Cerebellar cortex (tissue), 1 donor: Measurements from ENCODE around the gene TMEM106A.
"Not testable (repeated sequence)": the region's sequence is repeated elsewhere in the genome, so short reads cannot be mapped to it uniquely, and the experiment has no call there.

Experiments used
- DNase-seq: peaks from one replicate; pipeline ENCODE4 v3.0.0-alpha.2; 2015; ENCODE audit warnings: low spot score

The TMEM106A gene

DNA sequence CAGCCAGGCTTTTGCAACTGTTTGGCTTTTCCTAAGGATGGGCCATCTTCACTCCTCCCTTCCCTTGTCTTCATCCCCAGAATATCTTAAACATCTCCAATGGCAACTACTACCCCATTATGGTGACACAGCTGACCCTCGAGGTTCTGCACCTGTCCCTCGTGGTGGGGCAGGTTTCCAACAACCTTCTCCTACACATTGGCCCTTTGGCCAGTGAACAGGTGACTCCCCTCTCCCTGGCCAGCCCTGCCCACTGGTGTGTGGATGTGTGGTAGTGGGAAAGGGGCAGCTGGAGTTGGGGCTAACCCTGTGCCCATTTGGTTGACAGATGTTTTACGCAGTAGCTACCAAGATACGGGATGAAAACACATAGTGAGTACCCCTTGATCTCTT lies 4.7 kb downstream of the TMEM106A start:
- DNase-seq: no peak

DNA sequence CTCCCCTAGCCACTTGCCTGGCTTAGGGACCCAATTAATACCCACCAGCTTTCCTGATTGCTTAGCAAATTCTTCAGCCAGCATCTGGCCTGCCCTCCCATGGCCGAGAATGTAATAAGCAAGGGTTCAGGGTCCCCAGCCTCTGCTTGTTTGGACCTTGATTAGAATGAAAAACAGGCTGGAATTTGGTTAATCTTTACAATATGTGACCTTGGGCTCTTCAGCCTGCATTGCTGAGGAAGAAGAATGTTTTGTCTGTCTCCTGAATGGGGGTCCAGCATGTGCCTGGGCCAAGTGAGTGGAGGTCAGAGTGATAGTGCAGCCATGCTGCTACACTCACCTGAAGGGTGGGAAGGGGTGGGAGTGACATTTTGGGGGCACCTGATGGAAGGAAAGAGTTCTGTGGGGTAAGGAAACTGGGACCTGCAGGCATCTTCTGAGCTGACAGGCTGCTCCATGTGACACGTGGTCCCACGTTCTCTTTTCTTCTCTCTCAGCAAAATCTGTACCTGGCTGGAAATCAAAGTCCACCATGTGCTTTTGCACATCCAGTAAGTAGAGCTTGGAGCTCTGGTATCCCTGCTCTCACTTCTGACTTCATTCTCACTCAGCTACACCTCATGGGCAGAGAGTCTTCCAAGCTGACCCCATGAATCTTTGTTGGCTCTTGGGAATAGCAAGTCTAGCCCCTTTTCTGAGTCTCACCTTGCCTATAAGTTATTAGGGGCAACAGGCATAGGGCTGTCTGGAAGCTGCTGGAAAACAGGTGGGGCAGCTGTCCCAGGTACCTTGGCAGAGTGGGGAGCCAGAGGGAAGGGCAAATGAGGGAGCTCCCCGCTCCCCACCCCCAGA lies 5.3 kb downstream of the TMEM106A start:
- no peak for DNase-seq

DNA sequence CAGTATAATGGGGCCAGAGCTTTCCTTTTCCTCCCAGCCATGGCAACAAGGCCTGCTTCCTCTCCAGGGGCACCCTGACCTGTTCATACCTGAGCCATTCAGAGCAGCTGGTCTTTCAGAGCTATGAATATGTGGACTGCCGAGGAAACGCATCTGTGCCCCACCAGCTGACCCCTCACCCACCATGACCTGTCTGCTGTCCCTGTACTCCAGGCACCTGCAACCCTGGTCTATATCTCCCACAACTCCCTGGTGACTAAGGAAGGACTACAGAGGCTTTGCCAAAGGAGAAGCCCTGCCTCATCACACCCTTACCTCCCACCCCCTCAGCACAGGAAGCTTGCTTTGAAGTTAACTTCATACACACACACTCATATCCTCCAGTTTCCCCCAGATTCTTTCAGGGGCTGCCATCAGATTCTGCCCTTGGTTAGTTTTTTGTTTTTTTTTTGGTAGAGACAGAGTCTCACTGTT lies 6.0 kb downstream of the TMEM106A start:
- no peak for DNase-seq

DNA sequence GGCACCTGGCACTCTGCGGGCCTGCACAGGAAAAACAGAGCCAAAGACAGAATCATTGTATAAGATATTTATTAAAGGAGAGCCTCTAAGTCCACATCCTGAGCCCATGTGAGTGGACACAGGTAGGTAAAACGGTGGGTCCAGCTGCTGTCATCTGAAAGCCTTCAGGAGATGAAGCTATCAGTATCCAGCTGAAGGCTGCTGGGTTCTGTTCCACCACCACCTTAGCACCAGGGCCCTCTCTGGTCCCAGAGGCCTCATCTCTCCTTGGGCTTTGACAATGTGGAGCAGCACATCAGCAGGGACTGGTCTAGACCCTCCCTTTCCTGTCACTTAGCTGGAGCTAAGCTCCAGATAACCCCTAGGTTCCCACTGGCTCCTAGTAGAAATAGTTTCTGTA lies 7.3 kb downstream of the TMEM106A start:
- DNase-seq: no peak

DNA sequence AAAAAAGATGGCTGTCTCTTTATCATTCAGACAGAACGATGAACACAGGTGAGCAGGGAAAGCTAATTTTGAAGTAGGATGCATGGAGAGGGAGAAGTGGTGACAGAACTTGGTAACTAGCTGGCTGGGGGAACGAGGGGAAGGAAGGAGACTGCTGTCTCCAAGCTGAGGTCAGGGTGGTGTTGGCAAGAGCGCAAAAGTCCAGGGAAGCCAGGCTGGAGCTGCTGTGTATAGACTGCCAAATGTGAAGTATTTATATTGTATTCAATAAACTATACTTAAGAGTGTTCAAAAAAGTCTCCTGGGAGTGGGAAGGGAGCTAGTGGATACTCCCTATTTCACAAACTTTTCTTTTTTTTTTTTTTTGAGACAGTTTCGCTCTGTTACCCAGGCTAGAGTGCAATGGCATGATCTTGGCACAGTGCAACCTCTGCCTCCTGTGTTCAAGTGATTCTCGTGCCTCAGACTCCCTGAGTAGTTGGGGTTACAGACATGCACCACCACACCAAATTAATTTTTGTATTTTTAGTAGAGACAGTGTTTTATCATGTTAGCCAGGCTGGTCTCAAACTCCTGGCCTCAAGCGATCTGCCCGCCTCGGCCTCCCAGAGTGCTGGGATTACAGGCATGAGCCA lies 8.2 kb downstream of the TMEM106A start:
- DNase-seq: no peak

DNA sequence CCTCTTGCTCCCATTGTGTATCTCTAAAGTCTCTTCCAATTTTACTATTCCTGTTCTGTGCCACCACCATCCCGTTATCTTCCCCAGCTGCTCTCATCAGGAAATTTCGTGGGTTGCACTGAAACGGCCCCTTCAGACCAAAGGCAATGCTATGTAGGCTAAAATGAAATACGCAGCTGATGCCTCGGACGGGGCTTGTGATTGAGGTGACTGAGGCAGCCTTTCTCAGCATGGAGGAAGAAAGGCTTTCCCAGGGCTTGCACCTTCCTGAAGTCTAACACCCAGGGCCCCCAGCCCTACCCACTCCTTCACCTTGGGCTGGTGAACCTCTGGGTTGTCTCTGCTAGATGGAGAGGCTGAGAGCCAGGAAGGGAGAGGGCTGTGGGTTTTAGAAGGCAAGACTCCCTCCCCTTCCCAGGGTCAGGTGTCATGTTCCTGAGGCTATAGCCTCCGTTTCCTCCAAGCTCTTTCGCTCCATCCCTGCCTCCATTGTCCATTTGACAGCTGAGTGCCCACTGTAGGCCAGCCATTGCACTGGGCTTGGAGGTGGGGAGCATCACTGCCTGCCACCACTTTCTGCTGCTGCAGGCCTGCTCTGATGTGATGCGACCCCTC lies 8.9 kb downstream of the TMEM106A start:
- DNase-seq: no peak

DNA sequence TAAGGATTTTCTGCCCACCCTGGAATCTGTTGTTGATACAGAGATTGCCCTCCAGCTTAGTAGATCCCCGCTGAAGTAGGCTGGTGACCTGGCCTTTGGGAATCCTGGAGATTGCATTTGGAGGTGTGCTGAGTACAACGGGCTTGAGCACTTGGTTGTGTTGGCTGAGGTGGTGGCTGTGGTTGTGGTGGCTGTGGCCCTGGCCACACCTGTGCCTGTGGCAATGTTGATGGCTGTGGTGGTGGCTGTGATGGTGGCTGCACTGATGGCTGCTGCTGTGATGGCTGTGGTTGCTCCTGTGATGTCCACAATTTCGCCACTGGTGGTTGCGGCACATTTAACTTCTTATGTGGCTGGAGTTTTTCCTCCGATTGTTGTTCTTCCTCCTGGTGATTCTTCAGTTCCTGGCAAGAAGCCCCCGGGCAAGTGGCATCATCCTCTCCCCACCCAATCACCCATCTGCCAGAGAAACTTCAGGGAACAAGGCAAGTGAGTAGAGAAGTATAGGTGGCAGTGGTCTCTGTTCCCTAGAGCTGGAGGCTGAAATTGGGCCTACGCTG lies 12.6 kb downstream of the TMEM106A start:
- DNase-seq: no peak

DNA sequence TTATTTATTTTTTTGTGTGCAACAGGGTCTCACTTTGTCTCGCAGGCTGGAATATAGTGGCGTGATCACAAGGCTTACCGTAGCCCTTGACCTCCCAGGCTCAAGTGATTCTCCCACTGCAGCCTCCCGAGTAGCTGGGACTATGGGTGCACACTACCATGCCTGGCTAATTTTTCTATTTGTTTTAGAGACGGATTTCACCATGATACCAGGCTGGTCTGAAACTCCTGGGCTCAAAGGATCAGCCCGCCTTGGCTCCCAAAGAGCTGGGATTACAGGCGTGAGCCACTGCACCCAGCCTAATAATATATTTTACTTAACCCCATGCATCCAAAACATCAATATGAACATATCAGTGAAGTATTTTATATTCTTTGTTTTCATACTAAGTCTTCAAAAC lies 14.7 kb downstream of the TMEM106A start:
- DNase-seq: no peak

DNA sequence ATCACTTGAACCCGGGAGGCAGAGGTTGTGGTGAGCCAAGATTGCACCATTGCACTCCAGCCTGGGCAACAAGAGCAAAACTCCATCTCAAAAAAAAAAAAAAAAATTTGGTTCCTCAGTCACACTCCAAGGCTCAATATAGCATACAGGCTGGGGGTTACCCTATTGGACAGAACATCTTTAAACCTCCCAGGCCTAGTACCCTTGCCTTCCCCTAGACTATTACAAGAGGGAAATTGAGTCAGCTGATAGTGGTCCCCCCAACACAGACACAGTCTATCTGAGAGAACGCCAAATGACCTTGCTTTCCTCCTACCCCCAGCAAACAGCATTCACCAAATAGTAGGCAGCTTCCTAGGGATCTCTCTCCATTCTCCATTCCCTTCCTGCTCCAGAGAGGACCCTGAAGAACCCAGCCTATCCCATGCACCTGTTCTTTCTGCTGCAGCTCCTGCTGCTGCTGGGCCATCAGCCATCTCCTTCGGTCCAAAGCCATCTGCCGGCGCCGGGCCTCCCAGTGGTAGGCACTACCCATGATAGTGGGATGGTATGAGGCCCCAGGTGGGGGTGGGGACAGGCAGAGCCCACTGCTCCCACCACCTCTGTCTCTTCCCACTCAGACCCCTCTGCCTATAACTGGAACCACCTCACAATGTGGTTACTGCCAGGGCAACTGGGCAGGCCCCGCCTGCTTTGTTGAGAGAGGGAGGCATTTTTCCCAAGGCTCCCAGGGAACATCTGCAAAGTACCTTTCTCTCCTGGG lies 16.5 kb downstream of the TMEM106A start, which contains the start of gene CCDC200:
CCDC200 (minus strand) TSS at position 604 of the 763 bp plus-strand sequence; CDS start at position 535, 69 bp downstream.
- not testable (repeated sequence) for DNase-seq

DNA sequence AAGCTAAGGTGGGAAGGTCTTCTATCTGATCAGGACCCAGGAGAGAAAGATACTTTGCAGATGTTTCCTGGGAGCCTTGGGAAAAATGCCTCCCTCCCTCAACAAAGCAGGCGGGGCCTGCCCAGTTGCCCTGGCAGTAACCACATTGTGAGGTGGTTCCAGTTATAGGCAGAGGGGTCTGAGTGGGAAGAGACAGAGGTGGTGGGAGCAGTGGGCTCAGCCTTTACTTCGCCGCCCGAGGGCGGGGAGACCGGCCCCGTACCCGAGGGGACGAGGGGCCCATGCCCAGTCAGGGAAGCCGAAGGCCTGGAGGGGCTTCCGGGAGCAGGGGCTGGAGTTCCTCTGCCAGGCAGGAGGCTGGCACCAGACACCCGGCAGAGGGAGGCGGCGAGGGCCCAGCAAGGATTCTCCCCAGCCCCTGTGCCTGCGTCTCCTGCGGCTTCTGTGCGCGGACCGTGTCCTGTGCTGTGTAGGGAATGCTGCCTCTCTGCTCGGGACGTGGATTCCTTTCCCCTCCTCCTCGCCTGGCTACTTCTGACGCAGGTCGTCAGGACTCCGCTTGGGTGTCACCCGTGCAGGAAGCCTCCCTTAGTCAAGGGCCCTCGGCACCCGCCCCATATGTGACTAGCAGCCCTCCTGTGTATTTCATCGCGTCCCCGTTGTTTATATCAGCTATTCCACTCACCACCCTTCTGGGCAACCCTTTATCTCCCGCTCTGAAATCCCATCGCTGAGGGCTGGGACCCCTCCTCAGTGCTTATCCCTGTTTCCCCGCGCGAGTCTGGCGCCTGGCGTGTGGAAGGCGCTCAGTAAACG lies 19.7 kb downstream of the TMEM106A start:
- not testable (repeated sequence) for DNase-seq

DNA sequence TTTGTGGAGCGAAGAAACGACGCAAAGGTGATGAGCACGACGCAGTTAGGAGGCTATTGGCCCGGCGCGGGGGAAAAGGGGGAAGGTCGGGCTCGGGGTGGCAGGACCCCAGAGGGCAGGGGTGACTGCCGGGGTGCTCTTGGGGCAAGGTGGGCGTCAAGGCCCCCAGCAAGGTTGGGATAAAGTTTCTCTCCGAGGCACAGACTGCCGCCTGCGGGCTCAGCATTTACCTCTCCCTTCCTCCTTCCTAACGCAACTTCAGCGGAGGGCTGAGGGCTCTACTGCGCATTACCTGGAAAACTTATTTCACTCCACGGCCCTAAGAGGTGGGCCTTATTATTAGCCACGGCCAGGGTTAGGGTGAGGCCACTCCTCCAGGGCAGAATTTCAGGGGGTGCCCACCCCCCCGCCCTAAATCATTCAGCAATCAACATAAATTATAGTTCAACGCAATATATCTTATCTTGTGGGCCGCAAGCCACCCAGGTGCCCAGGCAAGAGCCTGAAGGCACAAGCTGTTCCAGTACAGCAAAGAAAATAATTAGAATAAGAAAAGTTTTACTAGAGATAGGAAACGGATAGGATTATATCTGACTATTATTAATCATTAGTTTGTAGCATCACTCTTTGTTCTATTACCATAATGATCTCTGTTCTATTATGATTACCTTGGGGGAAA lies 20.5 kb downstream of the TMEM106A start:
- DNase-seq: not testable (repeated sequence)

DNA sequence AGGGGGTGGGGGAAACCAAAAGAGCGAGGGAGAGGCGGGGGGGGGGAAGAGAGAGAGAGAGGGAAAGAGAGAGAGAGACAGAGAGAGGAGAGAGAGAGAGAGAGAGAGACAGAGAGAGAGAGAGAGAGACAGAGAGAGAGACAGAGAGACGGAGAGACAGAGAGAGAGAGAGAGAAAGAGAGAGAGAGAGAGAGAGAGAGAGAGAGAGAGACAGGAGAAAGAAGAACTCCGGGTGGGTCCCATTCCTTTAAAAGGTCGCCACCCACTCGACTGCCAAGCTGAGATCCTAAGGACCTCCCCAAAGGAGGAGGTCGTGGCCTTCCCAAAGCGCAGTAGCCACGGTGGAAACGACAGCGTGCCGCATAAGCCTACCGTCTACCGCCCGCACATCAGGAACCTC lies 21.6 kb downstream of the TMEM106A start:
- DNase-seq: not testable (repeated sequence)

DNA sequence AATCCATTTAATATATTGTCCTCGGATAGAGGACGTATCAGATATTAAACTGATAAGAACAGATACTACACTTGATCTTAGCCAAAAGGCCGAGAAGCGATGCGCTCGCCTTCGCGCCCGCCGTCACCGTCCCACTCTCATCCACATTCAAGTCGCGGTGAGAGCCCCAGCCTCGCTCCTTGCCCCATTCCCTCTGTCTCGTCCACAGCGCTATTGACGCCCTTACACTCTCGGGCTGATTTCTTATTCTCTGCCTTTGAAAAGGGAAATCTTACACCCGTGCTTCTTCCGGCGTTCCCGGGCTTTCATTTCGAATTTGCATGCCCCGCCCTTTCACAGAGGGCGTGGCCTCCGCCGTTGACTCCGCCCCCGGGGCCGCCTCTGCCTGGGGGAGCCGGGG lies 22.2 kb downstream of the TMEM106A start, which contains the start of gene RNU2-1:
RNU2-1 (minus strand) TSS at position 101 of the 400 bp plus-strand sequence.
- DNase-seq: not testable (repeated sequence)

DNA sequence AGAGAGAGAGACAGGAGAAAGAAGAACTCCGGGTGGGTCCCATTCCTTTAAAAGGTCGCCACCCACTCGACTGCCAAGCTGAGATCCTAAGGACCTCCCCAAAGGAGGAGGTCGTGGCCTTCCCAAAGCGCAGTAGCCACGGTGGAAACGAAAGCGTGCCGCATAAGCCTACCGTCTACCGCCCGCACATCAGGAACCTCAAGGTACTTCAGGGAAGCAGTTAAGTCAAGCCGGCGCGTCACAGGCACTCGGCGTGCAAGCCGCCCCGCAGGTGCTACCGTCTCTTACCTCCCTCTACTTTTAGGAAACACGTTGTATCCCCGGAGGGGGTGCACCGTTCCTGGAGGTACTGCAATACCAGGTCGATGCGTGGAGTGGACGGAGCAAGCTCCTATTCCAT lies 27.9 kb downstream of the TMEM106A start:
- not testable (repeated sequence) for DNase-seq

DNA sequence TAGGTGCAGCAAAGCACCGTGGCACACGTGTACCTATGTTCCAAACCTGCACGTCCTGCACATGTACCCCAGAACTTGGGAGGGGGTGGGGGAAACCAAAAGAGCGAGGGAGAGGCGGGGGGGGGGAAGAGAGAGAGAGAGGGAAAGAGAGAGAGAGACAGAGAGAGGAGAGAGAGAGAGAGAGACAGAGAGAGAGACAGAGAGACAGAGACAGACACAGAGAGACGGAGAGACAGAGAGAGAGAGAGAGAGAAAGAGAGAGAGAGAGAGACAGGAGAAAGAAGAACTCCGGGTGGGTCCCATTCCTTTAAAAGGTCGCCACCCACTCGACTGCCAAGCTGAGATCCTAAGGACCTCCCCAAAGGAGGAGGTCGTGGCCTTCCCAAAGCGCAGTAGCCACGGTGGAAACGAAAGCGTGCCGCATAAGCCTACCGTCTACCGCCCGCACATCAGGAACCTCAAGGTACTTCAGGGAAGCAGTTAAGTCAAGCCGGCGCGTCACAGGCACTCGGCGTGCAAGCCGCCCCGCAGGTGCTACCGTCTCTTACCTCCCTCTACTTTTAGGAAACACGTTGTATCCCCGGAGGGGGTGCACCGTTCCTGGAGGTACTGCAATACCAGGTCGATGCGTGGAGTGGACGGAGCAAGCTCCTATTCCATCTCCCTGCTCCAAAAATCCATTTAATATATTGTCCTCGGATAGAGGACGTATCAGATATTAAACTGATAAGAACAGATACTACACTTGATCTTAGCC lies 29.1 kb downstream of the TMEM106A start:
- not testable (repeated sequence) for DNase-seq

DNA sequence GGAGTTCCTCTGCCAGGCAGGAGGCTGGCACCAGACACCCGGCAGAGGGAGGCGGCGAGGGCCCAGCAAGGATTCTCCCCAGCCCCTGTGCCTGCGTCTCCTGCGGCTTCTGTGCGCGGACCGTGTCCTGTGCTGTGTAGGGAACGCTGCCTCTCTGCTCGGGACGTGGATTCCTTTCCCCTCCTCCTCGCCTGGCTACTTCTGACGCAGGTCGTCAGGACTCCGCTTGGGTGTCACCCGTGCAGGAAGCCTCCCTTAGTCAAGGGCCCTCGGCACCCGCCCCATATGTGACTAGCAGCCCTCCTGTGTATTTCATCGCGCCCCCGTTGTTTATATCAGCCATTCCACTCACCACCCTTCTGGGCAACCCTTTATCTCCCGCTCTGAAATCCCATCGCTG lies 34.8 kb downstream of the TMEM106A start:
- DNase-seq: not testable (repeated sequence)
